Neural crest cell (in vitro differentiated cells): ENCODE measurements around the gene SH3TC1. TPM values are rescaled to one million over a fixed set of nuclear protein-coding genes. Genes with fewer than 3 reads are reported as not detected.
A peak's percentile ranks its signal among the peaks of the same experiment; 100 is the strongest.

Source experiments
- DNase-seq: peaks from one replicate; pipeline ENCODE4 v3.0.0; 2021; ENCODE audit warnings: low read depth, mixed read lengths, low spot score
- H3K27ac Mint-ChIP-seq: one replicate; pipeline ENCODE4 v1.8.0; 2021; ENCODE audit warnings: mild to moderate bottlenecking, mixed read lengths; ENCODE audit not compliant: unreplicated experiment
- H3K27me3 Mint-ChIP-seq: 2 replicates; pipeline ENCODE4 v1.8.0; 2021; ENCODE audit warnings: low read depth, mild to moderate bottlenecking, mixed read lengths
- H3K36me3 Mint-ChIP-seq: 2 replicates; pipeline ENCODE4 v1.8.0; 2021; ENCODE audit warnings: low read depth, mild to moderate bottlenecking, mixed read lengths
- H3K4me1 Mint-ChIP-seq: 2 replicates; pipeline ENCODE4 v1.8.0; 2021; ENCODE audit warnings: mixed read lengths
- H3K4me3 Mint-ChIP-seq: one replicate; pipeline ENCODE4 v1.8.0; 2021; ENCODE audit warnings: mild to moderate bottlenecking, mixed read lengths
- H3K9me3 Mint-ChIP-seq: 2 replicates; pipeline ENCODE4 v1.8.0; 2021; ENCODE audit warnings: mixed read lengths
- CTCF ChIP-seq: fragments of 200-600 bp; sonication (generic); conservative IDR thresholded peaks from 2 replicates; pipeline ENCODE4 v1.5.0; 2021; ENCODE audit warnings: antibody characterized with exemption, mild to moderate bottlenecking
- total RNA-seq: library from RNA; stranded (reverse); gene quantifications from 2 replicates; pipeline ENCODE4 v1.2.1, GENCODE V29; 2021

The SH3TC1 gene
- total RNA-seq, 1 donor from 2014 or later, result 2.7 TPM

GRCh38 chr4:8157496-8157895 is 41.6 kb upstream of the SH3TC1 start:
- Mint-ChIP-seq H3K27me3 (peaks cover 43% of the 10 kb centered on the region), H3K27ac (no peak overlapping the region), H3K4me1 (peaks cover 15% of the 10 kb centered on the region), H3K36me3 (no peaks in the 10 kb centered on the region), H3K4me3 (peak overlapping the region; percentile 78), H3K9me3 (no peaks in the 10 kb centered on the region)
- TF ChIP-seq CTCF, result no peak
- no peak for DNase-seq

GRCh38 chr4:8157944-8158709 is 41.0 kb upstream of the SH3TC1 start:
- peaks cover 43% of the 10 kb centered on the region for H3K27me3 Mint-ChIP-seq
- H3K36me3 Mint-ChIP-seq, result no peaks in the 10 kb centered on the region
- no peak for DNase-seq
- H3K9me3 Mint-ChIP-seq, result no peaks in the 10 kb centered on the region
- peak overlapping the region; percentile 78 for H3K4me3 Mint-ChIP-seq
- peaks cover 15% of the 10 kb centered on the region for H3K4me1 Mint-ChIP-seq
- H3K27ac Mint-ChIP-seq, result no peak overlapping the region
- TF ChIP-seq CTCF, result no peak

DNA sequence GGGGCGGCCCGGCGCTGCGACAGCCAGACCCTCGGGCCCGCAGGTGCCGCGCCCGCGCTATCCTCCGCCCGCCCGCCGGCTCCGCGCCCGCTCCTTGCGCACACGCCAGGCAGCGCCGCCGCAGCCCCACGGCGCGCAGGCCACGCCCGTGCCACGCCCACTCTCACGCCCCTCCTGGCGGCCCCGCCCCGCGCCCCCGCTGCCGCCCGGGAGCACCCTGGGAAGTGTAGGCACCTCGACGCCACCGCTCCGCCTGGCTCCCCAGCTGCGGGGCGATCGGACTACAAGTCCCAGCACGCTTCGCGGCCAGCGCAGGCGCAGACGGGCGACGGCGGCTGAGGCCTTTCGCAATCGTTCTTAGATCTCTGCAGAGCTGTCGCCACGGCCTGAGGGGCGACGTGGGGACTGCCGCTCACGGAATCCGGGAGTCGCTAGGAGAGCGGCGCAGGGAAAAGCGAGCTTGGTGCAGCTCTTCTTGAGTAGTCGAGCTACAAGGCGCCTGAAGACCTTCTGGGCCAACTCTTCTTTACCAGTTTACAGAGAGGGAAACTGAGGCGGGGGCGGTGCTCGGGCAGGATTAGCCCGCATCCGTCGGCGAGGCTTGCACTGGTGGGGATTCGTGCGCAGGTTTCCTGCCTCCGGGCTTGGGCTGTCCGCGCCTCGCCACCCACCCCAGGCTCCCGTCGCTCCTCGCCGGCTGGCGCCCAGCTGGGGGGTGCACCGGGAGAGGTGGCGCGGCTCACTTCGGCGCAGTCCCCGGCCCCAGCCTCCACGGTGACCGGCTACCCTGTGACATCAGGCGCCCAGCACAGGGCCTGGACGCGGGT is 40.2 kb upstream of the SH3TC1 start, which contains the start of gene ABLIM2:
ABLIM2 (minus strand) TSS at position 104 of the 827 bp plus-strand sequence. CDS start 124 bp downstream, outside the sequence.
- no peaks in the 10 kb centered on the region for H3K9me3 Mint-ChIP-seq
- peaks cover 43% of the 10 kb centered on the region for H3K27me3 Mint-ChIP-seq
- DNase-seq, result peak; percentile 98
- peak within 1 kb of the TSS; percentile 91 for H3K27ac Mint-ChIP-seq
- peaks cover 15% of the 10 kb centered on the region for H3K4me1 Mint-ChIP-seq
- no peaks in the 10 kb centered on the region for H3K36me3 Mint-ChIP-seq
- H3K4me3 Mint-ChIP-seq, result peak within 1 kb of the TSS; percentile 95
- no peak for TF ChIP-seq CTCF

- Mint-ChIP-seq H3K4me3 (peak overlapping the region; percentile 79), H3K36me3 (no peaks in the 10 kb centered on the region), H3K27me3 (peaks cover 41% of the 10 kb centered on the region), H3K4me1 (peaks cover 15% of the 10 kb centered on the region), H3K9me3 (no peaks in the 10 kb centered on the region), H3K27ac (no peak overlapping the region)
- no peak for TF ChIP-seq CTCF
- no peak for DNase-seq
These were observed 39.4 kb upstream of the SH3TC1 start for GRCh38 chr4:8159537-8160232.

GRCh38 chr4:8160233-8160560 is 38.9 kb upstream of the SH3TC1 start:
- H3K9me3 Mint-ChIP-seq, result no peaks in the 10 kb centered on the region
- no peak overlapping the region for H3K27ac Mint-ChIP-seq
- no peak for TF ChIP-seq CTCF
- H3K27me3 Mint-ChIP-seq, result peaks cover 38% of the 10 kb centered on the region
- H3K4me1 Mint-ChIP-seq, result peaks cover 15% of the 10 kb centered on the region
- peak overlapping the region; percentile 79 for H3K4me3 Mint-ChIP-seq
- no peak for DNase-seq
- H3K36me3 Mint-ChIP-seq, result no peaks in the 10 kb centered on the region
